GM12878 (cell line): ENCODE measurements around the gene PANX2. TPM values are rescaled to one million over a fixed set of nuclear protein-coding genes. Genes with fewer than 3 reads are reported as not detected.

Experiments used
- ATAC-seq: fragments of 200-7000 bp; cut with Tn5 transposase; 3 replicates; pipeline ENCODE4 v1.9.1; 2020; ENCODE audit warnings: mild to moderate bottlenecking, moderate library complexity
- BruUV-seq: library from RNA; stranded (reverse); fragments of 400-500 nt; replicated peaks from 2 replicates; lab custom pipeline; 2021; lab: Mats Ljungman, UMichigan
- CTCF ChIA-PET: fragments of 300-600 bp; sonication (Branson Sonifier 250); formaldehyde crosslinking; extraction: SDS; loops from one replicate; lab custom pipeline; 2021; ENCODE audit warnings: inconsistent platforms; lab: Yijun Ruan, JAX
- POLR2A ChIA-PET: fragments of 350-600 bp; formaldehyde crosslinking; extraction: SDS; loops from one replicate; lab custom pipeline; 2021; ENCODE audit warnings: inconsistent platforms; lab: Charles Lee
- RAD21 ChIA-PET: fragments of 300-600 bp; sonication (Branson Sonifier 250); formaldehyde crosslinking; loops from one replicate; lab custom pipeline; 2023; ENCODE audit warnings: antibody characterized with exemption; ENCODE audit not compliant: unreplicated experiment; lab: Charles Lee
- SMC1A ChIA-PET: fragments of 300-600 bp; sonication (Branson Sonifier 250); formaldehyde crosslinking; loops from one replicate; lab custom pipeline; 2023; ENCODE audit not compliant: unreplicated experiment, uncharacterized antibody; lab: Charles Lee
- DNase-seq: peaks from one replicate; pipeline ENCODE4 v3.0.0-alpha.2; 2011; ENCODE audit warnings: low read depth, low spot score
- FAIRE-seq: peaks from 3 replicates; lab custom pipeline; 2011; peaks lifted over from hg19 to GRCh38; lab: Jason Lieb, UNC
- H2AFZ ChIP-seq: 2 replicates; pipeline ENCODE4 v1.6.0; 2011; ENCODE audit warnings: low read depth, low read length, control low read depth; ENCODE audit not compliant: control insufficient read depth
- H3K27ac ChIP-seq: 2 replicates; pipeline ENCODE4 v1.5.1; 2011; ENCODE audit warnings: control low read depth; ENCODE audit not compliant: control insufficient read depth, insufficient read depth
- H3K27me3 ChIP-seq, 2 experiments: replicated peaks in 1 of 2; 2 replicates each; pipeline versions ENCODE4 v1.6.0 to v1.6.1; 2011; ENCODE audit warnings: low read length in 1 of 2; ENCODE audit not compliant: control insufficient read depth in 2 of 2, insufficient read depth in 2 of 2
- H3K36me3 ChIP-seq, 2 experiments: 2 replicates each; pipeline ENCODE4 v1.5.1; 2011; ENCODE audit warnings: low read length in 1 of 2; ENCODE audit not compliant: control insufficient read depth in 2 of 2, insufficient read depth in 2 of 2
- H3K4me1 ChIP-seq: 2 replicates; pipeline ENCODE4 v1.6.1; 2011; ENCODE audit warnings: mild to moderate bottlenecking, low read length, moderate library complexity, mixed read lengths; ENCODE audit not compliant: control insufficient read depth, insufficient read depth
- H3K4me2 ChIP-seq: 2 replicates; pipeline ENCODE4 v1.6.0; 2011; ENCODE audit warnings: control low read depth; ENCODE audit not compliant: control insufficient read depth, insufficient read depth
- H3K4me3 ChIP-seq: fragments of 200-600 bp; sonication (generic); 2 replicates; pipeline ENCODE4 v1.5.1; 2016
- H3K79me2 ChIP-seq: 2 replicates; pipeline ENCODE4 v1.6.0; 2011; ENCODE audit warnings: low read length; ENCODE audit not compliant: control insufficient read depth, insufficient read depth
- H3K9ac ChIP-seq: 2 replicates; pipeline ENCODE4 v1.8.0; 2011; ENCODE audit warnings: low read length, control low read depth, mixed read lengths; ENCODE audit not compliant: control insufficient read depth, insufficient read depth
- H3K9me3 ChIP-seq: replicated peaks from 3 replicates; pipeline ENCODE4 v1.5.1; 2011; ENCODE audit warnings: mild to moderate bottlenecking, low read length; ENCODE audit not compliant: control insufficient read depth, insufficient read depth
- H4K20me1 ChIP-seq: 2 replicates; pipeline ENCODE4 v1.6.0; 2011; ENCODE audit not compliant: control insufficient read depth, insufficient read depth
- ATF3 ChIP-seq: IDR thresholded peaks from 2 replicates; pipeline ENCODE4 v1.6.1; 2011; ENCODE audit warnings: low read depth, mild to moderate bottlenecking, low read length, moderate library complexity, borderline replicate concordance; ENCODE audit errors: extremely low read depth
- BMI1 ChIP-seq: fragments of 450-650 bp; IDR thresholded peaks from 2 replicates; pipeline ENCODE4 v1.6.1; 2016; ENCODE audit warnings: mild to moderate bottlenecking, moderate library complexity, borderline replicate concordance
- CREB1 ChIP-seq: IDR thresholded peaks from 2 replicates; pipeline ENCODE4 v1.6.1; 2012; ENCODE audit warnings: low read depth, mild to moderate bottlenecking, inconsistent platforms
- FOXK2 ChIP-seq: fragments of 450-650 bp; IDR thresholded peaks from 2 replicates; pipeline ENCODE4 v1.6.1; 2017; ENCODE audit warnings: mild to moderate bottlenecking, moderate library complexity
- IRF3 ChIP-seq: fragments of 450-650 bp; IDR thresholded peaks from 2 replicates; pipeline ENCODE4 v1.6.1; 2014; ENCODE audit warnings: mild to moderate bottlenecking
- MLLT1 ChIP-seq: fragments of 450-650 bp; IDR thresholded peaks from 2 replicates; pipeline ENCODE4 v1.6.1; 2016; ENCODE audit warnings: mild to moderate bottlenecking
- NFIC ChIP-seq: IDR thresholded peaks from 2 replicates; pipeline ENCODE4 v1.6.1; 2012; ENCODE audit warnings: low read depth, mild to moderate bottlenecking, inconsistent platforms, low read length, moderate library complexity
- PBX3 ChIP-seq: IDR thresholded peaks from 2 replicates; pipeline ENCODE4 v1.6.1; 2011; ENCODE audit warnings: mild to moderate bottlenecking, low read depth, low read length, moderate library complexity; ENCODE audit not compliant: insufficient replicate concordance
- PKNOX1 ChIP-seq: fragments of 450-650 bp; IDR thresholded peaks from 2 replicates; pipeline ENCODE4 v1.6.1; 2016; ENCODE audit warnings: mild to moderate bottlenecking
- TCF7 ChIP-seq: IDR thresholded peaks from 2 replicates; pipeline ENCODE4 v1.6.1; 2014; ENCODE audit warnings: antibody characterized with exemption, borderline replicate concordance
- USF2 ChIP-seq: IDR thresholded peaks from 2 replicates; pipeline ENCODE4 v1.6.1; 2011; ENCODE audit warnings: low read depth, low read length, improper control_type of control experiment, borderline replicate concordance
- WRNIP1 ChIP-seq: IDR thresholded peaks from 2 replicates; pipeline ENCODE4 v1.6.1; 2011; ENCODE audit warnings: low read depth, low read length, improper control_type of control experiment, borderline replicate concordance
- WGBS: methylation state at CpG from one replicate; pipeline ENCODE4 v1.1.6; 2016; ENCODE audit warnings: low lambda C conversion rate; ENCODE audit not compliant: insufficient replicate concordance, insufficient coverage; ENCODE audit errors: missing lambda C conversion rate; 5-methylcytosine and 5-hydroxymethylcytosine counted together
- in situ Hi-C: fragments of 300-500 bp; cut with MboI; formaldehyde crosslinking; loops from 9 replicates; pipeline ENCODE4 v1.14.3; 2018; ENCODE audit warnings: mixed read lengths
- intact Hi-C: fragments of 100-400 bp; cut with micrococcal nuclease; formaldehyde crosslinking; loops from one replicate; pipeline ENCODE4 v1.14.2; 2022; ENCODE audit not compliant: unreplicated experiment
- polyA plus RNA-seq, 11 experiments: library from polyadenylated mRNA; depleted of rRNA in 4 of 11; unstranded in 6 of 11; stranded (reverse) in 5 of 11; fragments of >200 nt; fragmentation: Nextera tagmentation in 4 of 11; fragmentation: Illumina TruSeq in 1 of 11; extraction: Ambion mirVana in 4 of 11; extraction: Trizol in 1 of 11; gene quantifications; 1 replicate in 1 of 11; 2 replicates in 10 of 11; pipeline versions ENCODE4 v1.2.1 to v1.2.3, GENCODE V29; 2011 to 2016; ENCODE audit warnings: inconsistent platforms in 2 of 11, missing spikeins in 2 of 11, low read depth in 1 of 11
- total RNA-seq, 4 experiments: library from RNA; depleted of rRNA in 3 of 4; stranded (reverse); fragments of >200 nt in 3 of 4; fragmentation: Illumina TruSeq in 1 of 4; extraction: Trizol in 1 of 4; gene quantifications; 2 replicates each; pipeline versions ENCODE4 v1.2.1 to v1.2.3, GENCODE V29; 2013 to 2021

PANX2 gene
- total and polyA plus RNA-seq, 10 of the 15 experiments (the other 5 are each of a cell fraction or from before 2014, with no cell fraction given), result 0.04 to 0.44 (median 0.17) TPM; not detected in 5

- TF ChIP-seq ATF3 (no peak), PKNOX1 (no peak), WRNIP1 (no peak), MLLT1 (no peak), NFIC (no peak)
Measured at GRCh38 chr22:50160947-50161346, 9.6 kb upstream of the PANX2 start (continued).

GRCh38 chr22:50161508-50162390 lies 8.8 kb upstream of the PANX2 start:
- no peak overlapping the region for H3K4me2 ChIP-seq
- H3K36me3 ChIP-seq, result no peaks in the 10 kb centered on the region
- WGBS, result 32% methylated on average over 23 of the region's 23 CpGs
- RAD21 ChIA-PET, result no interaction called here
- DNase-seq (no peak), FAIRE-seq (no peak), ATAC-seq (no peak)
- H3K27ac ChIP-seq, result no peak overlapping the region
- no peak overlapping the region for H3K9ac ChIP-seq
- H3K4me1 ChIP-seq, result no peaks in the 10 kb centered on the region
- H4K20me1 ChIP-seq, result no peaks in the 10 kb centered on the region
- intact Hi-C loops, result no loop called here
- H3K79me2 ChIP-seq, result no peaks in the 10 kb centered on the region
- no peak overlapping the region for H2AFZ ChIP-seq
- no TSS peak for BruUV-seq
- in situ Hi-C loops, result no loop called here
- POLR2A ChIA-PET, result no interaction called here
- CTCF ChIA-PET, result no interaction called here
- no peaks in the 10 kb centered on the region for H3K9me3 ChIP-seq
- peaks cover 2 to 4% of the 10 kb centered on the region in 2 experiments; a peak in 2 of 4 replicates for H3K27me3 ChIP-seq
- H3K4me3 ChIP-seq, result no peak overlapping the region
- SMC1A ChIA-PET, result no interaction called here
- TF ChIP-seq TCF7 (no peak), PBX3 (no peak), CREB1 (no peak), IRF3 (no peak), FOXK2 (no peak), USF2 (no peak), BMI1 (no peak)
